HepG2 (cell line): ENCODE measurements around the gene ANG. TPM values are rescaled to one million over a fixed set of nuclear protein-coding genes. Genes with fewer than 3 reads are reported as not detected.
"Not testable (repeated sequence)": the region's sequence is repeated elsewhere in the genome, so short reads cannot be mapped to it uniquely, and the experiment has no call there.

Experiments used
- ATAC-seq: fragments of 200-7000 bp; cut with Tn5 transposase; 3 replicates; pipeline ENCODE4 v1.9.1; 2020; ENCODE audit warnings: mild to moderate bottlenecking, moderate library complexity
- BruUV-seq: library from RNA; stranded (reverse); fragments of 400-500 nt; replicated peaks from 2 replicates; lab custom pipeline; 2021; lab: Mats Ljungman, UMichigan
- CTCF ChIA-PET: fragments of 300-600 bp; formaldehyde crosslinking; extraction: SDS; loops from one replicate; lab custom pipeline; 2021; ENCODE audit warnings: low total read pairs, inconsistent platforms, low intra/inter-chr PET ratio; lab: Yijun Ruan, JAX
- POLR2A ChIA-PET: fragments of 350-600 bp; sonication (Branson Sonifier 250); formaldehyde crosslinking; loops from one replicate; lab custom pipeline; 2020; ENCODE audit warnings: antibody characterized with exemption, inconsistent platforms; lab: Yijun Ruan, JAX
- DNase-seq: peaks from one replicate; pipeline ENCODE4 v3.0.0-alpha.2; 2015; ENCODE audit warnings: low spot score
- FAIRE-seq: peaks from 3 replicates; lab custom pipeline; 2011; peaks lifted over from hg19 to GRCh38; lab: Jason Lieb, UNC
- H2AFZ ChIP-seq: one replicate; pipeline ENCODE4 v1.6.1; 2011; ENCODE audit warnings: low read length, inconsistent platforms
- H3K27ac ChIP-seq: fragments of 300-600 bp; 3 replicates; pipeline ENCODE4 v1.8.0; 2011; ENCODE audit warnings: mixed run types, mild to moderate bottlenecking, mixed read lengths, low read length, inconsistent platforms; ENCODE audit not compliant: insufficient read depth; ENCODE audit errors: extremely low read length
- H3K27me3 ChIP-seq, 2 experiments: fragments of 200-600 bp in 1 of 2; 2 replicates in 1 of 2; 3 replicates in 1 of 2; pipeline versions ENCODE4 v1.6.0 to v1.8.0; 2011; ENCODE audit warnings: low read length in 2 of 2, mild to moderate bottlenecking in 2 of 2, moderate library complexity in 2 of 2, inconsistent platforms in 1 of 2; ENCODE audit not compliant: insufficient read depth in 2 of 2, control insufficient read depth in 1 of 2
- H3K36me3 ChIP-seq, 2 experiments: fragments of 200-600 bp in 1 of 2; replicated peaks in 1 of 2; 2 replicates in 1 of 2; 3 replicates in 1 of 2; pipeline versions ENCODE4 v1.5.1 to v1.8.0; 2011; ENCODE audit warnings: low read length in 2 of 2, inconsistent platforms in 1 of 2; ENCODE audit not compliant: insufficient read depth in 2 of 2, control insufficient read depth in 1 of 2
- H3K4me1 ChIP-seq: 2 replicates; pipeline ENCODE4 v1.5.1; 2012; ENCODE audit warnings: low read length, inconsistent platforms; ENCODE audit not compliant: insufficient read depth
- H3K4me2 ChIP-seq: 2 replicates; pipeline ENCODE4 v1.6.0; 2011; ENCODE audit warnings: low read depth, low read length, inconsistent platforms
- H3K4me3 ChIP-seq, 3 experiments: fragments of 200-600 bp in 1 of 3; sonication (generic), shearing (Covaris generic) in 1 of 3; replicated peaks in 1 of 3; 2 replicates each; pipeline ENCODE4 v1.5.1; 2011 to 2016; ENCODE audit warnings: low read length in 3 of 3, inconsistent platforms in 2 of 3, low read depth in 2 of 3, mild to moderate bottlenecking in 2 of 3, control low read depth in 1 of 3, mixed read lengths in 1 of 3; ENCODE audit not compliant: insufficient read depth in 1 of 3
- H3K79me2 ChIP-seq: one replicate; pipeline ENCODE4 v1.6.1; 2011; ENCODE audit warnings: low read length, inconsistent platforms; ENCODE audit not compliant: insufficient read depth
- H3K9ac ChIP-seq: 2 replicates; pipeline ENCODE4 v1.6.0; 2011; ENCODE audit warnings: mild to moderate bottlenecking, low read depth, low read length, inconsistent platforms; ENCODE audit not compliant: insufficient read depth
- H3K9me3 ChIP-seq: 2 replicates; pipeline ENCODE4 v1.5.1; 2012; ENCODE audit warnings: mild to moderate bottlenecking, low read length
- H4K20me1 ChIP-seq: 2 replicates; pipeline ENCODE4 v1.6.0; 2011; ENCODE audit warnings: inconsistent platforms, mild to moderate bottlenecking, low read length, moderate library complexity; ENCODE audit not compliant: insufficient read depth
- KDM2A ChIP-seq: sonication (generic); formaldehyde crosslinking; IDR thresholded peaks from 2 replicates; pipeline ENCODE4 v1.4.0; 2020; ENCODE audit warnings: low read depth, missing genetic modification reagents, borderline replicate concordance
- KLF12 ChIP-seq: sonication (generic); formaldehyde crosslinking; IDR thresholded peaks from 2 replicates; pipeline ENCODE4 v1.4.0; 2020; ENCODE audit warnings: missing genetic modification reagents, borderline replicate concordance
- MYNN ChIP-seq: sonication (generic); formaldehyde crosslinking; IDR thresholded peaks from 2 replicates; pipeline ENCODE4 v1.4.0; 2020; ENCODE audit warnings: mild to moderate bottlenecking, low read depth, missing genetic modification reagents
- NFE2 ChIP-seq: sonication (generic); formaldehyde crosslinking; IDR thresholded peaks from 2 replicates; pipeline ENCODE4 v1.4.0; 2020; ENCODE audit warnings: missing genetic modification reagents
- SNAPC2 ChIP-seq: sonication (generic); formaldehyde crosslinking; IDR thresholded peaks from 2 replicates; pipeline ENCODE4 v1.8.1; 2022; ENCODE audit warnings: mild to moderate bottlenecking, missing genetic modification reagents
- WGBS: methylation state at CpG from one replicate; pipeline ENCODE4 v1.1.6; 2017; ENCODE audit warnings: low lambda C conversion rate; 5-methylcytosine and 5-hydroxymethylcytosine counted together
- in situ Hi-C: cut with HindIII; loops from 2 replicates; pipeline ENCODE4 v1.10.0; 2017; ENCODE audit warnings: low pct_unique_long_range_greater_than_20kb; ENCODE audit not compliant: extremely low pct_ligation_motif_present
- intact Hi-C: fragments of 100-400 bp; cut with micrococcal nuclease; formaldehyde crosslinking; loops from one replicate; pipeline ENCODE4 v1.10.0; 2022; ENCODE audit not compliant: unreplicated experiment
- polyA plus RNA-seq, 8 experiments: library from polyadenylated mRNA; depleted of rRNA in 3 of 8; stranded (reverse) in 7 of 8; unstranded in 1 of 8; fragments of >200 nt; fragmentation: Illumina TruSeq in 4 of 8; extraction: Trizol in 4 of 8; gene quantifications; 2 replicates each; pipeline versions ENCODE4 v1.2.1 to v1.2.3, GENCODE V29; 2011 to 2016; ENCODE audit warnings: low read depth in 4 of 8, missing spikeins in 1 of 8, mixed read lengths in 1 of 8; ENCODE audit not compliant: insufficient read depth in 1 of 8
- total RNA-seq, 5 experiments: library from RNA; depleted of rRNA; stranded (reverse); fragments of >200 nt; fragmentation: Illumina TruSeq; extraction: Trizol; gene quantifications; 2 replicates each; pipeline ENCODE4 v1.2.3, GENCODE V29; 2016; ENCODE audit warnings: low read depth in 1 of 5

The ANG gene
- total and polyA plus RNA-seq, 2 of the 13 experiments (the other 11 are each of a cell fraction or from before 2014, with no cell fraction given), result 83.6 to 401 TPM

- H3K27ac ChIP-seq, in situ Hi-C loops, H3K4me2 ChIP-seq, H3K9ac ChIP-seq, H3K27me3 ChIP-seq, CTCF ChIA-PET, intact Hi-C loops, FAIRE-seq, H3K79me2 ChIP-seq, POLR2A ChIA-PET, DNase-seq, H3K4me3 ChIP-seq, BruUV-seq, H2AFZ ChIP-seq, H3K36me3 ChIP-seq, H3K4me1 ChIP-seq, H3K9me3 ChIP-seq, ATAC-seq, H4K20me1 ChIP-seq: not testable (repeated sequence)
- 5% methylated on average over 3 of the region's 3 CpGs for WGBS
Observed at GRCh38 chr14:20642755-20643154, 45.8 kb upstream of the ANG start.

GRCh38 chr14:20644520-20644919 is 44.0 kb upstream of the ANG start:
- 54% methylated on average over 2 of the region's 2 CpGs for WGBS
- Histone ChIP-seq H2AFZ (no peak overlapping the region), H3K9me3 (no peaks in the 10 kb centered on the region), H3K27me3 (peaks cover 0 to 6% of the 10 kb centered on the region in 2 experiments; a peak in 1 of 5 replicates), H3K4me3 (no peak overlapping the region), H3K79me2 (no peaks in the 10 kb centered on the region), H3K27ac (no peak overlapping the region), H3K9ac (no peak overlapping the region), H4K20me1 (no peaks in the 10 kb centered on the region), H3K4me2 (no peak overlapping the region), H3K4me1 (no peaks in the 10 kb centered on the region), H3K36me3 (no peaks in the 10 kb centered on the region)
- ATAC-seq, result no peak
- intact Hi-C loops, result no loop called here
- TF ChIP-seq MYNN (no peak), SNAPC2 (CRISPR knock-in tag) (no peak), KDM2A (CRISPR knock-in tag) (no peak), NFE2 (no peak), KLF12 (CRISPR knock-in tag) (no peak)
- no TSS peak for BruUV-seq
- ChIA-PET POLR2A (no interaction called here), CTCF (no interaction called here)
- no peak for DNase-seq
- no peak for FAIRE-seq
- in situ Hi-C loops, result no loop called here
